Stimulated activated naive CD8-positive, alpha-beta T cell treated with anti-CD3 and anti-CD28 coated beads, Interleukin-15, Interleukin-2, amounts not matched to agents 100 U/mL and 50 U/mL, for 24 hours (primary cell): ENCODE data around the gene IGF1R.

Experiments used
- ATAC-seq: fragments of 150-1000 bp; cut with Tn5 transposase; one replicate; pipeline ENCODE4 v1.10.0; 2021
- DNase-seq: peaks from one replicate; pipeline ENCODE4 v3.0.0; 2021

The IGF1R gene

GRCh38 chr15:98746375-98747155, 98.2 kb downstream of the IGF1R start:
- ATAC-seq (no peak), DNase-seq (no peak)

DNA sequence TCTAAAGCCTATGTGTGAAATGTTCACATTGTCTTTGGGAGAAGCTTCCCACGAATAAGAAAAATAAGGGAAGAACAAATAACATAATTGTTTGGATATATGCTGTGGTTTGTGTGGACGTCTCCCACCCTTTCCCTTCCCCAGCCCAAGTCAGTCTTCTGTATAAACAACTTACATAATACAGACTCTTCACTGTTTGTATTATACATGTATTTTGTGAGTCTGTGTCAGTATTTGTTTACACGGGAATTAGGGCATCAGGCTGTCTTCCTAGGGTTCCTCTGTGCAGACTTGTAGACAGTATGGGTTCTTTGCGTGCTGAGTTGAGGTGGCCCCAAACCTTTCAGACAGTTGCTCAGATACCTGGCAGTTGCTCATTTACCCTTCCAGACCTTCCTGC, 103.4 kb downstream of the IGF1R start:
- DNase-seq: no peak
- ATAC-seq: no peak

- ATAC-seq: no peak
Observed at GRCh38 chr15:98753726-98754656, 105.7 kb downstream of the IGF1R start.

GRCh38 chr15:98754657-98755022, 106.3 kb downstream of the IGF1R start:
- DNase-seq: no peak
- no peak for ATAC-seq

More at GRCh38 chr15:98753726-98754656, 105.7 kb downstream of the IGF1R start:
- DNase-seq: no peak

GRCh38 chr15:98755138-98755537, 106.8 kb downstream of the IGF1R start:
- no peak for DNase-seq
- no peak for ATAC-seq

DNA sequence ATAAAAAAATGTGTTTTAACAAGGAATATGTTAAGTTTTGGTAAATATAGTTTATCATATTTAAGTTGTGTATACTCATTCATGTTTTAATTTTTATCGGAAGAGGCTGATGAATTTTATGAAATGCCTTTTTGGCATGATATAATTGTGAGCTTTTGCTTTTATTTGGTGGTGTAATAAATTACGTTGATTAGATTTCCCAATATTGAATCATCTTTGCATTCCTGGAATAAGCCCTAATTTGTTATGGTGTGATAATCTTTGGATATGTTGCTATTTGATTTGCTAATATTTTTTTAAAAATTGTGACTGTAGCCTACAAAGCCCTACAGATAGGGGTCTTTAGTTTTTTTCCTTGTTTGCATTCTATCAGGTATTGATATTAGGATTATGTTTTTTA, 107.4 kb downstream of the IGF1R start:
- no peak for ATAC-seq
- DNase-seq: no peak

GRCh38 chr15:98758224-98758623, 109.9 kb downstream of the IGF1R start:
- ATAC-seq (no peak), DNase-seq (no peak)

GRCh38 chr15:98759277-98759676, 110.9 kb downstream of the IGF1R start:
- no peak for ATAC-seq
- no peak for DNase-seq

- DNase-seq (no peak), ATAC-seq (no peak)
Observed at GRCh38 chr15:98760112-98760826, 111.9 kb downstream of the IGF1R start.

- DNase-seq (no peak), ATAC-seq (no peak)
Observed at GRCh38 chr15:98760975-98761374, 112.6 kb downstream of the IGF1R start.

DNA sequence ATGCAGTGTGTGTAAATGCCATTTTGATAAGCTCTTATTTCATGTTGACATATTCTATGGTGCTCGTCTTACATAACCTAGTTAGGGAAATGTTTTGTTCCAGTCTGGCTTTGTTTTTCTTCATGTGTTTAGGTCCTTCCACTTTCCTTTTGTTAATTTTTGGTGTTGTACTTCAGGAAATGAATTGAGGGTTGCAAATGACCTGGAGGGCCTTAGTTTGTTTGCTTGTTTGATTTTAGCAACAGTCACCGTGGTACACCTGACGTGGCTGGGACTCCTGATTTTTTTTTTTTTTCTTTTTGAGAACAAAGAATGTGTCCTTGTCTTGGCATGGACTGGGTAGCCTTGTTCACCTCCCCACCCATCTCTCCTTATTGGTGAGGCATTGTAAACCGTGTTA, 114.8 kb downstream of the IGF1R start:
- no peak for DNase-seq
- ATAC-seq: no peak

DNA sequence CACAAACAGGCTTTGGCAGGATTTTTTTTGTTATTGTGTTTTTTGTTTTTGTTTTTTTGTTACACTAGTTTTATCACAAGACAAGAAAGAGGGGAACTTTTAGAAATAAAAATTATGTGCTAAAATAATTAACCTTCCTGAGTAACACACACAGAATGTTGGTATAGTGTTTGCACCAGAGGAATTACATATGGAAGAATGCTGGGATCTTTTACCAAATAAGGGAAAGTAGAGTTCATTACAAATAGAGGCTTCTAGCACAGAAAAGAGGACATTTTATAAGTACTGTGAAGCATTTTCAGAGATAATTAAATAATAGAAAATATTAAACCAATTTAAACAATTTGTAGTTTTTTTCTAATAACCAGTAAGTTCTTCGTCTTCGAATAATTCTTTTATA, 116.0 kb downstream of the IGF1R start:
- DNase-seq (no peak), ATAC-seq (no peak)

- ATAC-seq (no peak), DNase-seq (no peak)
Observed at GRCh38 chr15:98765610-98766009, 117.3 kb downstream of the IGF1R start.

DNA sequence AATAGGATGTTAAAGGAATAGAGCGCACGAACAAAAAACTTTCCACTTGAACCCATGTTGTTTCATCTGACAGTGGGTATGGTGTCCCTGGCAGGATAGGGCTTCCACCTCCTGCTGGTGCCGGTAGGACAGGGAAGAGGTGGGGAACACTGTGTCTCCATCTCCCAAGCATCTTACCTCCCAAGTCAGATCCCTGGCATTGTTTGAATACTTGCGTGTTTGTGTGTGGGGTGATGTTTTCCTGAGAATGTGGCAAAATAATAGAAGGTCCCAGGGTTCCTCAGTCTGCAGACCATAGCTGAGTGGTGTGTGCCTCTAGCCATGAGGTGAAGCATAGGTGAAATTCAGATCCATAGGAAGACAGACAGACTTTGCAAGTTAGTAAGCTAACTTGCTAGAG, 119.4 kb downstream of the IGF1R start:
- ATAC-seq: no peak
- no peak for DNase-seq

DNA sequence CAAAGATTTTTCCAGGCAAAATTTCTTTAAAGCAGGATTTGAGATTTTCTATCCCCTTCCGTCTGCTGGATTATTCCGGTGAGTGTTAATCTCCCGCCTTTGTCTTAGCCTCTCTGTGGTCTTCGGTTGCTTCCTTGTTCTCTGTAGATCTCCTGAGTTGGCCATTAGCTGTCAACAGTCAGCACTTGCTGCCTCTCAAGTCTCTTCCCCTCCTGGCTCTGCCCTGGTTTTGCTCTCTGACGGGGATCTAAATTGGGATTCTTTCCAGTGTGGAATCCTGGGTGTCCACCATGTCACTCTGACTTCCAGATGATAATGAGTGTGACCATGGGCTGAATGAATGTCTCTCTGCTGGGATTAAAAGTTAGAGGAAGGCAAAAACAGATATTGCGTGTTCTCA, 121.5 kb downstream of the IGF1R start:
- ATAC-seq: no peak
- no peak for DNase-seq

- DNase-seq (no peak), ATAC-seq (no peak)
Observed at GRCh38 chr15:98770984-98771383, 122.6 kb downstream of the IGF1R start.

DNA sequence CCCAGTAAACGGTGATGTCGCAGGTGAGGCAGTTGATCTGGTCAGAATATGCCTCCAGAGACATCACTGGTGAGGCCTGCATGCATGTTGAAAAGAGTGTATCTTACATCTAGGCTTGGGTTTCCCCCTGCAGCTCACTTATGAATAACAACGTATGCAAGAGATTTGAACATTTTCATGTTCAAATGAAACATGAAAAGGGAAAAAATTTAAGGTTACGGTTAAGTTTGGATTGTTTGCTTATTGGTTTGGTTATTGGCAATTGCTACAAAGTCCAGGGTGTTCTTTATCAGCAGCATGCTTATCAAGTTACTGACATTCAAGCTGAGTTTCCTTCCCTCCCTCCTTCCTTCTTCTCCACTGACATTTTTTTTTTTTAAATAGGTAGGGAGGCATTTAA, 123.2 kb downstream of the IGF1R start:
- DNase-seq (no peak), ATAC-seq (no peak)

DNA sequence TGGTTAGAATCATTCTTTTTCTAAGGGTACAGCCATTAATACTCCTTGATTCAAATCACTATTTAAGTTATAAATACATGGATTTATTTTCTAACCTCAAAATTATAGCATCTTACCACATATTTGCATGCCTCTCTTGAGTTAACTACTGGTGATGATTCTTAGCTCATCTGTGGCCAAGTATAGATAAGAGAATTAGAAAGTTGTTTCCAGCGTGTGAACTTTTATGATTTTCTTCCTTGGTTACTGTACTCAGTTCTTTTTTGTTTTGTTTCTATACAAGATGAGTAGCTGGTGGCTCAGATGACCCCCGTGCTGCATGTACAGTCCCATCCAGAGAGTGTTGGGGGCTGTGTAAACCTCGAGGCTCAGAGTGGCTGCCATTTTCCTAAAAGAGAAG, 124.6 kb downstream of the IGF1R start:
- DNase-seq (no peak), ATAC-seq (no peak)

GRCh38 chr15:98773616-98774015, 125.3 kb downstream of the IGF1R start:
- ATAC-seq (no peak), DNase-seq (no peak)

- no peak for ATAC-seq
- no peak for DNase-seq
Observed at GRCh38 chr15:98774756-98775497, 126.6 kb downstream of the IGF1R start.

DNA sequence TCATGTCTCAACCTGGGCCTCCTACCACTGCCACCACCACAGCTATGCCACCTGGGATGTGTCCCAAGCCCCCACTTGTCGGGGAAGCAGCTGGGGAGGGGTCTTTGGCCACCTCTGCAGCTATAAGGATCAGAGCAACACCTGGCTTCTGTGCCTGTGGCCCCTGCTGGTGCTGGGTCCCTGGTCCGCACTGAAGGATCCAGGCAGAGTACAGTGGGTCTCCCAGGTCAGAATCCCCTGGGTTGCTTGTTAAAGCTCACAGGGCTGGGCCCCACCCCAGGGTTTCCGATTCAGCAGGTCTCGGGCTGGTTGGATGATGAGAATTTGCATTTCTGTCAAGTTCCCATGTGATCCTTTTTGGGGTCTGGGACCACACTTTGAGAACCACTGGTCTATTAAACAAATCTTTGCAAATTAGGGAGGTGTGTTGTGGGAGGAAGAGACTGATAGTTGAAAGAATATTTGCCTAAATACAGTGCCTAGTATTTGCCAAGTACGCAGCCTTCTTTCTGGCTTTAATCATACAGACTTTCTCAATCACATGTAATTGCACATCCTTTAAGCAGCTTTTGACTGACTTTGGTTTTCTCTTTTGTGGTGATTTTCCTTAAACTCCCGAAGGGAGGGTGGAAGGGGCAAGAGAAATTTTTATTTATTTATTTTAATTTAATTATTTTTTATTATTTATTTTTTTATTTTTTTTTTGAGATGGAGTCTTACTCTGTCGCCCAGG, 127.3 kb downstream of the IGF1R start:
- no peak for DNase-seq
- no peak for ATAC-seq
